Gastroesophageal sphincter (tissue), 3 donors: ENCODE results near the gene CFAP251.

Source experiments
- EP300 ChIP-seq: sonication (generic); formaldehyde crosslinking; IDR thresholded peaks from one replicate; pipeline ENCODE4 v1.6.1; 2017; ENCODE audit warnings: antibody characterized with exemption, mild to moderate bottlenecking
- POLR2A ChIP-seq, 2 donors: fragments of 450-650 bp; IDR thresholded peaks; one replicate each; pipeline ENCODE4 v1.6.1; 2017; ENCODE audit warnings: antibody characterized with exemption in 2 of 2, mild to moderate bottlenecking in 2 of 2, moderate library complexity in 1 of 2
- POLR2AphosphoS5 ChIP-seq: sonication (generic); formaldehyde crosslinking; IDR thresholded peaks from one replicate; pipeline ENCODE4 v1.6.1; 2017; ENCODE audit warnings: antibody characterized with exemption
- TF ChIP-seq, protein P1 (sequence below), 4 experiments: fragments of 200-600 bp in 2 of 4; fragments of 450-650 bp in 2 of 4; sonication (generic) in 1 of 4; IDR thresholded peaks; one replicate each; pipeline ENCODE4 v1.5.1; 2017 to 2019; ENCODE audit warnings: antibody characterized with exemption in 4 of 4, mild to moderate bottlenecking in 2 of 4, moderate library complexity in 2 of 4

- TF ChIP-seq, protein P1, sequence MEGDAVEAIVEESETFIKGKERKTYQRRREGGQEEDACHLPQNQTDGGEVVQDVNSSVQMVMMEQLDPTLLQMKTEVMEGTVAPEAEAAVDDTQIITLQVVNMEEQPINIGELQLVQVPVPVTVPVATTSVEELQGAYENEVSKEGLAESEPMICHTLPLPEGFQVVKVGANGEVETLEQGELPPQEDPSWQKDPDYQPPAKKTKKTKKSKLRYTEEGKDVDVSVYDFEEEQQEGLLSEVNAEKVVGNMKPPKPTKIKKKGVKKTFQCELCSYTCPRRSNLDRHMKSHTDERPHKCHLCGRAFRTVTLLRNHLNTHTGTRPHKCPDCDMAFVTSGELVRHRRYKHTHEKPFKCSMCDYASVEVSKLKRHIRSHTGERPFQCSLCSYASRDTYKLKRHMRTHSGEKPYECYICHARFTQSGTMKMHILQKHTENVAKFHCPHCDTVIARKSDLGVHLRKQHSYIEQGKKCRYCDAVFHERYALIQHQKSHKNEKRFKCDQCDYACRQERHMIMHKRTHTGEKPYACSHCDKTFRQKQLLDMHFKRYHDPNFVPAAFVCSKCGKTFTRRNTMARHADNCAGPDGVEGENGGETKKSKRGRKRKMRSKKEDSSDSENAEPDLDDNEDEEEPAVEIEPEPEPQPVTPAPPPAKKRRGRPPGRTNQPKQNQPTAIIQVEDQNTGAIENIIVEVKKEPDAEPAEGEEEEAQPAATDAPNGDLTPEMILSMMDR (IDR thresholded peaks at IDR 0.05), result no peak
- no peak for TF ChIP-seq POLR2AphosphoS5
- TF ChIP-seq POLR2A (IDR thresholded peaks at IDR 0.05), result no peak
- TF ChIP-seq EP300, result no peak
Observed at GRCh38 chr12:122049827-122050226, 131.4 kb downstream of the CFAP251 start.
